H7 (cell line): ENCODE data around the gene ILK. TPM values are rescaled to one million over a fixed set of nuclear protein-coding genes. Genes with fewer than 3 reads are reported as not detected.

Source experiments
- DNase-seq: peaks from one replicate; pipeline ENCODE4 v3.0.0; 2012
- H3K27me3 ChIP-seq: 2 replicates; pipeline ENCODE4 v1.6.0; 2011; ENCODE audit warnings: mild to moderate bottlenecking, low read length; ENCODE audit not compliant: control insufficient read depth, insufficient read depth
- H3K36me3 ChIP-seq: replicated peaks from 2 replicates; pipeline ENCODE4 v1.5.1; 2011; ENCODE audit warnings: low read length; ENCODE audit not compliant: control insufficient read depth, insufficient read depth
- H3K4me3 ChIP-seq: 2 replicates; pipeline ENCODE4 v1.5.1; 2011; ENCODE audit warnings: low read depth, mild to moderate bottlenecking, control low read depth, low read length, moderate library complexity; ENCODE audit not compliant: insufficient read depth
- total RNA-seq: library from RNA; depleted of rRNA; stranded (reverse); fragments of >200 nt; shearing (Covaris generic); gene quantifications from 2 replicates; pipeline ENCODE4 v1.2.3, GENCODE V29; 2014; rRNA removed

ILK gene
- total RNA-seq, result 114 and 130 TPM in 2 replicates

DNA sequence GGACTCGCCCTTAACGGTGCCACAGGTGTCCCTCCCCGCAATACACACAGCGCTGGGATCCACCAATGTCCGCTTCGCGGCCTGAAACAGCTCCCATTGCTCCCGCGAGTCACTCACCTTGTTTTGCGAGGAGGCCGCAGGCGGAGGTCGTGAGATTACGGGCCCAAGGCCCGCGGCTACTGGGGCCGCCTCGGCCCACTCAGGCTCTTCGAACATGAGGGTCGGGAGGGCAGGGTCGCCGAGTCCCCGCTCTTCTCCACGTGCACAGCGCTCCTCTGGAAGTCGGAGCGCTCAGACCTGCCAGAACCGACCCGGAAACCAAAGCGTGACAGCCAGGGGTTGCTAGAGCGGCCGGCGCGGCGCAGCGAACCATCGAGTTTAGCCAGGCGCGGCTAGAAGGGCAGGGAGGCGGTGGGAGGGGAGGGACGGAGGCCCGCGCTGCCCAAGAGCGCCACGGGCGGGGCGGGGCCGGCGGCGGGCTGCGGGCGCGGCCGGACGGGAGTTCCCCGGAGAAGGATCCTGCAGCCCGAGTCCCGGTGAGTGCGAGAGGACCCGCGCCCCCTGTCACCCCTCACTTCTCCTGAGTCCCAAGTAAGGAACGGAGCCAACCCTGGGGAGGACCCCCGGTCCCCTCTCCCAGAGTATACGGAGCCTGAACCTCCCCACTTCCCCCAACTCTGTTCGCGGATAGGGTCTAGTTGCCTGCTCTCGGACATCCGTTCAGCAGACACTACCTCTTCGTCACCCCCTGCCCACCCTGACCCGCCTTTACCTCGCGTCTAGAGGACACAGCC, at the start of gene ILK, which contains the start of gene RRP8:
Gene ILK (plus strand): TSS at position 488 of the 794 bp plus-strand sequence. CDS start 498 bp downstream, outside the sequence.
Gene RRP8 (minus strand): TSS at position 330 of the 794 bp plus-strand sequence. CDS start 114 bp downstream, at position 216.
- Histone ChIP-seq H3K36me3 (peaks cover 24% of the 10 kb centered on the region), H3K4me3 (peak within 1 kb of the TSS; percentile 95), H3K27me3 (no peaks in the 10 kb centered on the region)
- peak; percentile 98 for DNase-seq

DNA sequence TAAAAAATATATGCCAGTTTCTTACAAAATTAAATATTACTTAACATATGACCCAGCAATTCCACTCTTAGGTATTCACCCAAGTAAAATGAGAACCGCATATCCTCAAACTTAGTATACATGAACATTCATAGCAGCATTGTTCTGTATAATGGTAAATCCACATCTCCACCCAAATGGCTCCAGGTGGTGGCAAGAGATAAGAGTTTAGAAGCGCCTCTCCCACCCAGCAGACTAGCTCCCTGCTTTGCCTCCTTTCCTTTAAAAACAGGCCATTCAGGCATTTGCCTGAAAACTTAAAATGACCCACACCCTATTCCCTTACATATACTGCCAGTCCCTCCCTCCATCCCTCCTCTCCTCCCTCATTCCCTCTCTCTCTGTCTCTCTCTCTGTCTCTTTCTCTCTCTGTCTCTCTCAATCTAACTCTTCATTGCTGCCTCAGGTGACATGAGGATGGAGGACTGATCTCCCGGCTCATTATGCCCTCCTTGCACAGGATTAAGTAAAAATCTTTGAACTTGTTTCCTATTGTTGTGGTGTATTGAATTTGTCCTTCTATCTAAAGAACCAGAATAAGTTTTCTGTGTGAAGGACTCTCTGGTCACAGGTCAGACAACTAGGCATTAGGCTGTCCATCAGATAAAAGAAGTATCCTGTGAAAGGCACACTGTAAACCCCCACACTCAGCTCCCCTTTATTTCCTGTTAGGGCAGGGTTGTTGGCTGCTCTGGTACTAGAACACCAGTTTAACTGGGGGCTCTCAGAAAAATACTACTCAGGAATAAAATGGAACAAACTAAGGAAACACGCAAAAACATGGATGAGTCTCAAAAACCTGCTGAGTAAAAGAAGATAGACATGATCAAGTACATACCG, 48.5 kb upstream of the ILK start:
- no peak for DNase-seq
- Histone ChIP-seq H3K27me3 (no peaks in the 10 kb centered on the region), H3K4me3 (no peak overlapping the region), H3K36me3 (no peaks in the 10 kb centered on the region)

DNA sequence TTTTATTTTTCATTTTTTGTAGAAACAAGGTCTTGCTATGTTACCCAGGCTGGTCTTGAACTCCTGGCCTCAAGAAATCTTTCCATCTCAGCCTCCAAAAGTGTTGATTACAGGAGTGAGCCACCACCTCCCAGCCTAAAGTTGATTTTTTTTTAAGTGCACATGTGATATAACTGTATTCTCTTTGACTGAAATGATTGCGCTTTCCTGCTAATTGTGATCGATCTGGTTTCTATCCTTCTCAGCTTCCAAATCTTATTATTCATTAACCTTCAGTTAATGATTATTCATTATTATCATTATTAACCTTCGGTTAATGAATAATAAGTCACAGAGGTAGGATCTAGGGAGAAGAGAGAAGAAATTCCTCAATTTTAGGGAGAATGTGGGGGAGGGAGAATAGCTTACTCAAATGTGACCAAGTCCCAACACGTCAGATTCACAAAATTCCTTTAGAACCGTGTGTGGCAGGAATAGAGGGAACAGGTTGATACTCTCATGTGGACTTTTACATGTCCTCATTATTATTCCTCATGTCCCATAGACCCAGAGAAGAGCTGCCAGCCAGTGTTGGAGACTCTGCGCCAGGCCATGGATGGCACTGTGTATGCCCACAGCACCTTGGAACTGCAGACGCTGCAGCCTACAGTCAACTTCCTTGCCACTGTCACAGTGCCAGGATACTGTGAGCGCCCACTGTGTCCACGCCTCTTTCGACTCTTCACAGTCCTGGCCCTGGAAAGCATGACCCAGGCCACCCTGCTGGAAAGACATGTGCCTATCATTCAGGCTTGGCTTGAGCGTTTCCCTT, 47.2 kb upstream of the ILK start:
- Histone ChIP-seq H3K36me3 (no peaks in the 10 kb centered on the region), H3K27me3 (no peaks in the 10 kb centered on the region), H3K4me3 (no peak overlapping the region)
- DNase-seq, result peak; percentile 5

DNA sequence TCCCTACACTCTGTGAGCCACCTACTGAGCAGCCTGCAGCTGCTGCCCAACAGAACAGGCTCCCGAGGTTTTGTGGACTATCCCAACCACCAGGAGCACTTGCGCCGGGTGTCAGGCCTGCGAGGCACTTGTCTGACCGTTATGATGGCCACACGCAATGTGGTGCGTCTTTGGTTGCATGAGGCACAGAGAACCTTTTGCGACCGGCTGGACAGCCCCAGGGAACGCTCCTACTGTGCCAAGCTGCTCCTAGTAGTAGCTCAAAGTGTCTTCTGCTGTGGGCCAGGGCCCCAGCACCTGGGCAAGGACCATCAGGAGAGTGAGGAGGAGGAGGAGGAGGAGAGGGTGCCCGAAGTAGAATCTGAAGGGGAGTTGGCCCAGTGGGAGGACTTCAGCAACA, 46.5 kb upstream of the ILK start:
- Histone ChIP-seq H3K4me3 (no peak overlapping the region), H3K27me3 (no peaks in the 10 kb centered on the region), H3K36me3 (no peaks in the 10 kb centered on the region)
- DNase-seq, result no peak

DNA sequence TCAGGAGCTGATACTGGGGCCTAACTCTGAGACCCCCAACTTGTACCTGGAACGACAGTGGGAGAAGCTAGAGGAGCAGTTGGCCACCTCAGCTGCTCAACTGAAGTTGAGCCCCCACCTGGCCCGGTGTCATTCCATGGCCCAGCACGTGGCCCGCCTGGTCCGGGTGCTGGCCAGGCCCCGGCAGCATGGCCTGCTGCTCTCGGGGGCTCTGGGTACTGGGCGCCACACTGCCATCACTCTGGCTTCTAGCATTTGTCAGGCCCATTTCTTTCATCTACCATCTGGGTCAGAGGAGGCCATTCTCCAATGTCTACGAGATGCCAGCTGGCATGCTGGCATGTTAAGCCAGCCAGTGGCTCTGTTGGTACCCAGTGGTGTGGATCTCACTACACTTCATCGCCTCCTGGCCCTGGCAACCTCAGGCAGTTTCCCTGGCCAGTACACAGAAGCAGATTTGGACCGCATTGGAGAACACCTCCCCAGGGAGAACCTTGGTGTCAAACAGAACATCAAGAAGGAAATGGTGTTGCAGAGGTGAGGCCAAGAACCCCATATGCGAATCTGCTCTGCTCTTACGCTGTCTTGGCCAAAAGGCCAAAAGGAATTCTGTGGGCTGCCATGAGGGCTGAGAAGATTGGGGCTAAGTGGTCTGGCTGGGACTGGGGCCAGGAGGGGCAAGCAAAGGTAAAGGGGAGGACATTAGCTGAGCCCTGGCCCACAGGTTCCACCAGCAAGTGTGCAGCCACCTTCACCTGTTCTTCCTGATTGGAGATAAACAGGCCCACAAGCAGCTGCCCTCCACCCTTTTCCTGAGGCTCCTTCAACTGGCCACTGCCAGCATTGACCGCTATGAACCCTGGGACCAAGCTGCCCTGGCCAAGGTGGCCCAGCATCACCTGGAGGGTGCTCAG, 45.6 kb upstream of the ILK start:
- Histone ChIP-seq H3K36me3 (no peaks in the 10 kb centered on the region), H3K27me3 (no peaks in the 10 kb centered on the region), H3K4me3 (no peak overlapping the region)
- peak; percentile 6 for DNase-seq

DNA sequence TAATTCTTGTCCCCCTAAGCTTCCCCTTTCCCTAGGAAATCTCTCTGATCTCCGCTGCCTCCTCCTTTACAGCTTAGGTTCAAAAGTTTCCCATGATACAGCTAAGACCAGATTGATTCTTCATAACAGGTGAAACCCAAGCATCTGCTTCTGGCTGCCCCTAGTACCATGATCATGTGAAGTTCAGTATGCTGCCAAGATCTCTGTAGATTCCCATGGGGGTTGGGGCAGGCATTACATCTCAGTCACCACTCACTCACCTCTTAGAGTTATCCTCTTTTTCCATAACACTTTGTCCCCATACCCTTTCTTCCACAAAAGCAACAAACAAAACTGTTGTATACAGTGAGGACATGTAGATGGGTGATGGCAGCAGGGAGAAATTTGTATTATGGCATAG, 44.2 kb upstream of the ILK start:
- H3K4me3 ChIP-seq, result no peak overlapping the region
- H3K27me3 ChIP-seq, result no peaks in the 10 kb centered on the region
- no peaks in the 10 kb centered on the region for H3K36me3 ChIP-seq
- DNase-seq, result no peak

DNA sequence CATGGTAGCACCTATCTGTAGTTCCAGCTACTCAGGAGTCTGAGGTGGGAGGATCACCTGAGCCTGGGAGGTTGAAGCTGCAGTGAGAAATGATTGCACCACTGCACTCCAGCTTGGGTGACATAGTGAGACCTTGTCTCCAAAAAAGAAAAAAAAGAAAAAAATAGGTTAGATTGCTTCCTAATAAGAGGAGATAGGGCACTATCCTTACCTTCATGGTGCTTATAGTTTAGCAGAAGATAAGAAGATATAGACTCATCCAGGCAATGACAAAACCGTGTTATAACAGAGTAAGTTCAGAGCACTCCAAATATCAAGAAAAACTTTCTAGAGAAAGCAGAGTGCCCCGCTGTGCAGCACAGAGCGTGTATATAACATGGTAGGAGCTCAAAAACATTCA, 42.3 kb upstream of the ILK start:
- no peaks in the 10 kb centered on the region for H3K27me3 ChIP-seq
- H3K36me3 ChIP-seq, result no peaks in the 10 kb centered on the region
- H3K4me3 ChIP-seq, result no peak overlapping the region
- DNase-seq, result no peak

DNA sequence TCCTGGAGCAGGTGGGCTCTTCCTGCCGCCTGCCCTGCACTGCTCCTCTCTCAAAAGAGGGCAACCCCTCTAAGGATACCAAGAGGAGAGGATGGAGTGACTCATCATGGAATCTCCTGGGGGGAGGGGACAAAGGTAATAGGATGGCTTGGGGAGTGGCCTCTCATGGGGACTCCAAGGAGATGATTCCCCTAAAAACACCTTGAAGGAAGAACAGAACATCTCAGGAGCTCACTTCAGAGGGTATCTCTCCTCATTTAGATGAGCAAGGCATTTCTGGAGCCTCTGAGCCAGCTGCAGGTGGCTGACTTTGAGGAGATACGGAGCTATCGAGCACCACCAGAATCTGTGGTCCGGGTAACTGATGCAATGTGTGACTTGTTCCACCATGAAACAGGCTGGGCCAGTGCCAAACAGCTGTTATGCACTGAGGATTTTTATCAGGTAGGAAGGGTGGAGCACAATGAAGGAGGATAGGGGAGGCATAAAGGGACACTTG, 40.4 kb upstream of the ILK start:
- no peak for DNase-seq
- Histone ChIP-seq H3K4me3 (no peak overlapping the region), H3K36me3 (no peaks in the 10 kb centered on the region), H3K27me3 (no peaks in the 10 kb centered on the region)

DNA sequence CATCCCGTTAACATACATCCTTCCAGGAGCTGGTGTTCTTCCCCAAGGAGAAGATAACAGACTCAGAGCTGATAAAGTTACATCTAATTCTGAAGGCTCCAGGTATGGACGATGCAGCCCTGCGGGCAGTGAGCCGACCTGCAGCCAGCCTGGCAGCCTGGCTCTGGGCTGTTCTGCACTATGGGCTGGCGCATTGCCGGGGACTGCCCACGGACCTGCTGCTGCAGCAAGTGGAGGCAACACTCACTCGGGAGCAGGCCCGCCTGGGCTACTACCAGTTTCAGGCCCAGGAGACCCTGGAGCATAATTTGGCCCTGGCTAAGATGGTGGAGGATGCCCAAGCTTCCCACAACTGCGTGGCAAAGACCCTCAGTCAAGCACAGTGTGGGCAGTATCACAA, 39.9 kb upstream of the ILK start:
- Histone ChIP-seq H3K36me3 (no peaks in the 10 kb centered on the region), H3K4me3 (no peak overlapping the region), H3K27me3 (no peaks in the 10 kb centered on the region)
- DNase-seq, result no peak

DNA sequence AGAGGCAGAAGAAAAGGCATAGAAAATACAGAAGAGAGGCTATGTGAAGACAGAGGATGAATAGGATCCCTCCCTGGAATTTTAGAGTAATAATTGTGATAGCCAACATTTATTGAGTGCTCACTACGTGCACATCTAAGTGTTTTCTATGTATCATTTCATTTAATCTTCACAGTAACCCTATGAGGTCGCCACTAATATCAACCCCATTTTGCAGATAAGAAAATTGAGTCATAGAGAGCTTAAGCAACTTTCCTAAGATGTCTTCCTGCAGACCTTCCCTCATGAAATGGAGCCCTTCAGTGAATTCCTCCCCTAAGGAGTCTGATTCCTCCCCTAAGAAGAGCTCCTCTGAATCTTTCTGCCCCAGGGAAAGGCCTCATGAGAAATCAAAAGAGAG, 38.2 kb upstream of the ILK start:
- Histone ChIP-seq H3K36me3 (no peaks in the 10 kb centered on the region), H3K4me3 (no peak overlapping the region), H3K27me3 (no peaks in the 10 kb centered on the region)
- DNase-seq, result peak; percentile 18

DNA sequence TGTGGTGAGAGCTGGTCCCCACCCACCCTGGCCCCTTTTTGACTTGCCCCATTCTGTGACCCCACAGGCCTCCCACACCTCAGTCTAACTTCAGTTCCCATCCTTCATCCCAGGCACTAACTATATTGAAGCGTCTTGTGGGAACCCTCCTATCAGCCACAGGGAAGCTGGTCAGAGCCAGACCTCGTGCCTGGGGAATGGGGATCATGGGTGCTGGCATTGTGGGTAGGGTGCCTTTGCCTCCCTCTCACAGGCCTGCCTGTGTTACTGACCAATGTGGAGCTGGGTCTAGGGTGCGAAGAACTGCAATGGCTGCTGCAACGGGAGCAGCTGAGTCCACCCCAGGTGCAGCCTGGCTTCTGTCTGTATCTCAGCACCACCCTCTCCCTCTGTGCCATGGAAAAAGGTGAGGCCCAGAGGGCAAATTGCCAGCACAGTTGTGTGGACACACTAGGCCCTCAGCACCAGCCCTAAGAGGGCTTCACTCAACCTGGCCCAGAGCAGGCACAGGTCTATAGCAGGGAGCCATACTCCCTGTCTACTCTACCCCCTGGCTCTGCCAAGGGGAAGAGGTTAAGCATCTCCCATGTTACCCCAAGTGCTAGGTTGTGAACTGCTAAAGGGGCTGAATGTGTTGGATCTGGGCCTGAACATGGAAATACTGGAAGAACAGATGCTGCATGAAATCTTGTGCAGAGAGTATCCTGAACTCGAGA, 37.4 kb upstream of the ILK start:
- Histone ChIP-seq H3K4me3 (no peak overlapping the region), H3K27me3 (no peaks in the 10 kb centered on the region), H3K36me3 (no peaks in the 10 kb centered on the region)
- peak; percentile 11 for DNase-seq

DNA sequence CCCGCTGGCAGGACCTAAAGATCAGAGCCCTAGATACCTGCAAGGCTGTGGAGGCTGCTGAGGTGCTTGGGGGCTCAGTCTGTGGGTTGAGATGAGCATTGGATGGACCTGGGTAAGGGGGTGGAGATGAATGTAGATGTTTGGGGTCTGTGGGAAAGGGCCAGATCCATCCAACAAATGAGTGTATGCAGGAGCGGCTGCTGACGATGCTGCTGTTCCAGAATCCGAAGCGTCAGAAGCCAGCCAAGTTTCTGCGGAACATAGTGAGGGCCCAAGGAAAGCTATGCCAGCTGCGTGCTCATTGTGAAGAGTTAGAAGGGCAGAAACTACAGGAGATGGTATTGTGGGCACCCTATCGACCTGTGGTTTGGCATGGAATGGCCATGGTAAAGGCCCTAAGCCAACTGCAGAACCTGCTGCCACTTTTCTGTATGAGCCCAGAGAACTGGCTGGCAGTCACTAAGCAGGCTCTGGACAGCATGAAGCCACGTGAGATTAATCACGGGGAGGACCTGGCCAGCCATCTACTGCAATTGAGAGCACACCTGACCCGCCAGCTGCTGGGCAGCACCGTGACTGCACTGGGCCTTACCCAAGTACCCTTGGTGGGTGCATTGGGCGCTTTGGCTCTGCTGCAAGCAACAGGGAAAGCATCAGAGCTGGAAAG, 36.7 kb upstream of the ILK start:
- H3K27me3 ChIP-seq, result no peaks in the 10 kb centered on the region
- DNase-seq, result peak; percentile 4
- H3K36me3 ChIP-seq, result no peaks in the 10 kb centered on the region
- no peak overlapping the region for H3K4me3 ChIP-seq
